Natural killer cell (primary cell): ENCODE data around the gene FCN2. TPM values are rescaled to one million over a fixed set of nuclear protein-coding genes. Genes with fewer than 3 reads are reported as not detected.

Source experiments
- ATAC-seq, 3 donors: fragments of 150-1000 bp in 2 of 3; fragments of 200-7000 bp in 1 of 3; cut with Tn5 transposase; 1 replicate in 1 of 3; 2 replicates in 2 of 3; pipeline ENCODE4 v1.10.0; 2021; ENCODE audit warnings: mild to moderate bottlenecking in 2 of 3, moderate library complexity in 2 of 3
- DNase-seq, 2 donors: peaks; one replicate each; pipeline versions ENCODE4 v3.0.0 to v3.0.0-alpha.2; 2013 to 2021; ENCODE audit warnings: mixed read lengths in 1 of 2
- H3K27ac ChIP-seq: one replicate; pipeline ENCODE4 v1.5.1; 2013; ENCODE audit warnings: mild to moderate bottlenecking, low read length
- H3K27me3 ChIP-seq: one replicate; pipeline ENCODE4 v1.6.1; 2013; ENCODE audit warnings: low read length; ENCODE audit not compliant: control insufficient read depth, insufficient read depth
- H3K36me3 ChIP-seq: one replicate; pipeline ENCODE4 v1.6.1; 2013; ENCODE audit warnings: low read length; ENCODE audit not compliant: control insufficient read depth, insufficient read depth
- H3K4me1 ChIP-seq: one replicate; pipeline ENCODE4 v1.6.1; 2013; ENCODE audit warnings: low read length; ENCODE audit not compliant: control insufficient read depth, insufficient read depth
- H3K4me3 ChIP-seq: one replicate; pipeline ENCODE4 v1.5.1; 2013; ENCODE audit warnings: low read length
- H3K9me3 ChIP-seq: one replicate; pipeline ENCODE4 v1.6.1; 2013; ENCODE audit warnings: low read length; ENCODE audit not compliant: control insufficient read depth, insufficient read depth
- H3K27ac Mint-ChIP-seq, 2 donors: one replicate each; pipeline ENCODE4 v1.8.0; 2022; ENCODE audit warnings: mild to moderate bottlenecking in 2 of 2, mixed read lengths in 2 of 2, moderate library complexity in 1 of 2
- H3K27me3 Mint-ChIP-seq, 2 donors: one replicate each; pipeline ENCODE4 v1.8.0; 2022; ENCODE audit warnings: low read depth in 2 of 2, mixed read lengths in 2 of 2
- H3K36me3 Mint-ChIP-seq: one replicate; pipeline ENCODE4 v1.8.0; 2022; ENCODE audit warnings: mixed read lengths
- H3K4me1 Mint-ChIP-seq, 2 donors: one replicate each; pipeline ENCODE4 v1.8.0; 2022; ENCODE audit warnings: mixed read lengths in 2 of 2
- H3K4me3 Mint-ChIP-seq: one replicate; pipeline ENCODE4 v1.8.0; 2022; ENCODE audit warnings: mild to moderate bottlenecking, moderate library complexity, mixed read lengths
- H3K9me3 Mint-ChIP-seq, 2 donors: one replicate each; pipeline ENCODE4 v1.8.0; 2022; ENCODE audit warnings: mixed read lengths in 2 of 2
- WGBS: methylation state at CpG from one replicate; pipeline ENCODE4 v1.1.7; 2013; ENCODE audit warnings: missing lambda C conversion rate; ENCODE audit not compliant: insufficient coverage; 5-methylcytosine and 5-hydroxymethylcytosine counted together
- intact Hi-C: fragments of 100-400 bp; cut with micrococcal nuclease; formaldehyde crosslinking; loops from one replicate; pipeline ENCODE4 v1.14.2; 2022
- total RNA-seq, 4 donors: library from RNA; stranded (reverse); fragments of 120-200 nt in 1 of 4; gene quantifications; one replicate each; pipeline versions ENCODE4 v1.2.3 to v1.2.4, GENCODE V29; 2013 to 2022
- TF ChIP-seq, protein P1 (sequence below): fragments of 200-600 bp; IDR thresholded peaks from one replicate; pipeline ENCODE4 v1.8.0; 2022; ENCODE audit warnings: antibody characterized with exemption

The FCN2 gene
- total RNA-seq, 3 donors from 2014 or later (not counting 1 experiment from before 2014, with no cell fraction given) = not detected

DNA sequence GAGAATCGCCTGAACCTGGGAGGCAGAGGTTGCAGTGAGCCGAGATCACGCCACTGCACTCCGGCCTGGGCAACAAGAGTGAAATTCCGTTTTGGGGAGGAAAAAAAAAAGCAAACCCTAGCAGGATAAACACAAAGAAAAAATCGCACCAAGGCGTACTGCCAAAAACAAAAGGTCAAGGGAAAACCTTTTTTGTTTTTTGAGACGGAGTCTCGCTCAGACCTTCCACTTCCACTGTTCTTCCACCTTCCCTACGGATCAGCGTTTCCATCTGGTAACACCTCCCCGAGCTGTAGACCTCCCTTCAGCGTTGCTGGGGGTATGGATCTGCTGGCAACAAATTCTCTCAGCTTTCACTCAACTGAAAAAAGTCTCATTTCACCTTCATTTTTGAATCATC, 20.1 kb upstream of the FCN2 start:
- Histone ChIP-seq H3K4me3 (no peak overlapping the region), H3K4me1 (no peaks in the 10 kb centered on the region), H3K9me3 (no peaks in the 10 kb centered on the region), H3K27me3 (no peaks in the 10 kb centered on the region), H3K27ac (no peak overlapping the region), H3K36me3 (no peaks in the 10 kb centered on the region)
- no peak overlapping the region for H3K4me3 Mint-ChIP-seq
- H3K4me1 Mint-ChIP-seq = no peaks in the 10 kb centered on the region
- peaks cover 2 to 4% of the 10 kb centered on the region in 2 donors for H3K9me3 Mint-ChIP-seq
- no peak overlapping the region for H3K27ac Mint-ChIP-seq
- DNase-seq (no peak), ATAC-seq (no peak)
- TF ChIP-seq, protein P1, sequence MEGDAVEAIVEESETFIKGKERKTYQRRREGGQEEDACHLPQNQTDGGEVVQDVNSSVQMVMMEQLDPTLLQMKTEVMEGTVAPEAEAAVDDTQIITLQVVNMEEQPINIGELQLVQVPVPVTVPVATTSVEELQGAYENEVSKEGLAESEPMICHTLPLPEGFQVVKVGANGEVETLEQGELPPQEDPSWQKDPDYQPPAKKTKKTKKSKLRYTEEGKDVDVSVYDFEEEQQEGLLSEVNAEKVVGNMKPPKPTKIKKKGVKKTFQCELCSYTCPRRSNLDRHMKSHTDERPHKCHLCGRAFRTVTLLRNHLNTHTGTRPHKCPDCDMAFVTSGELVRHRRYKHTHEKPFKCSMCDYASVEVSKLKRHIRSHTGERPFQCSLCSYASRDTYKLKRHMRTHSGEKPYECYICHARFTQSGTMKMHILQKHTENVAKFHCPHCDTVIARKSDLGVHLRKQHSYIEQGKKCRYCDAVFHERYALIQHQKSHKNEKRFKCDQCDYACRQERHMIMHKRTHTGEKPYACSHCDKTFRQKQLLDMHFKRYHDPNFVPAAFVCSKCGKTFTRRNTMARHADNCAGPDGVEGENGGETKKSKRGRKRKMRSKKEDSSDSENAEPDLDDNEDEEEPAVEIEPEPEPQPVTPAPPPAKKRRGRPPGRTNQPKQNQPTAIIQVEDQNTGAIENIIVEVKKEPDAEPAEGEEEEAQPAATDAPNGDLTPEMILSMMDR = no peak
- 94% methylated on average over 13 of the region's 13 CpGs for WGBS
- no peaks in the 10 kb centered on the region for H3K36me3 Mint-ChIP-seq
- intact Hi-C loops = no loop called here
- H3K27me3 Mint-ChIP-seq = peaks cover 0 to 4% of the 10 kb centered on the region in 2 donors

DNA sequence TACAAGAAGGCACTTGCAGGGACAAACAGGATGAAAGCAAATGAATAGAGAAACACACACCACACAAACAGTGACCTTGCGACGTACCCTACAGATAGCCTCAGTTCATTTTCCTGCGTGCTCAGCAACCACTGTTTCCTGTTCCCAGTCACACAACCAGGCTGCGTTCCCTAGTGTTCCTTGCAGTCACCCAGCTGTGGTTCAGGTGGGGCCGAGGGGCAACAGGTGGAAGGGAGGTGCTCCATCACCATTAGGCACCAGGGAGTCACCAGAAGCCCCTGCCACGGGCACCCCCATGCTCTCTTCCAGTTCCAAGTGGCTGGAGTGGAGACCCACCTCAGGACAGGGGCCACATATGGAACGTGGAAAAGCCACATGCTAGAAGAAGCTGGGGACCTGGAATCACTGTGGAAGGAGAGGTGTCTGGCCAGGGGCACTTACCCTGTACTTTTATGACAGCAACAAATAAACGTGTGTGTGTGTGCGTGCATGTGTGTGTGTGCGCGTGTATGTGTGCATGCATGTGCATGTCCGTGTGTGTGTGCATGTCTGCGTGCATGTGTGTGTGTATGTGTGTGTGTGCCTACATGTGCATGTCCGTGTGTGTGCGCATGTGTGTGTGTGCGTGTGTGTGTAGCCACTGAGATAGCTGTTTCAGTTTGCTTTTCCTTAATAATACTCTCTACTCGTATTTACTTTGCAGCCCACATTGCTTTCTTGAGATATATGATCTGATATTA, 18.8 kb upstream of the FCN2 start:
- no peak overlapping the region for H3K4me3 ChIP-seq
- DNase-seq (no peak), ATAC-seq (no peak)
- intact Hi-C loops = no loop called here
- Mint-ChIP-seq H3K4me1 (no peaks in the 10 kb centered on the region), H3K9me3 (peaks cover 2 to 4% of the 10 kb centered on the region in 2 donors), H3K27me3 (peaks cover 0 to 4% of the 10 kb centered on the region in 2 donors), H3K36me3 (no peaks in the 10 kb centered on the region), H3K27ac (no peak overlapping the region), H3K4me3 (no peak overlapping the region)
- WGBS = 84% methylated on average over 13 of the region's 17 CpGs
- no peaks in the 10 kb centered on the region for H3K9me3 ChIP-seq
- TF ChIP-seq, protein P1 = no peak
- no peaks in the 10 kb centered on the region for H3K36me3 ChIP-seq
- H3K27me3 ChIP-seq = no peaks in the 10 kb centered on the region
- H3K4me1 ChIP-seq = no peaks in the 10 kb centered on the region
- H3K27ac ChIP-seq = no peak overlapping the region

DNA sequence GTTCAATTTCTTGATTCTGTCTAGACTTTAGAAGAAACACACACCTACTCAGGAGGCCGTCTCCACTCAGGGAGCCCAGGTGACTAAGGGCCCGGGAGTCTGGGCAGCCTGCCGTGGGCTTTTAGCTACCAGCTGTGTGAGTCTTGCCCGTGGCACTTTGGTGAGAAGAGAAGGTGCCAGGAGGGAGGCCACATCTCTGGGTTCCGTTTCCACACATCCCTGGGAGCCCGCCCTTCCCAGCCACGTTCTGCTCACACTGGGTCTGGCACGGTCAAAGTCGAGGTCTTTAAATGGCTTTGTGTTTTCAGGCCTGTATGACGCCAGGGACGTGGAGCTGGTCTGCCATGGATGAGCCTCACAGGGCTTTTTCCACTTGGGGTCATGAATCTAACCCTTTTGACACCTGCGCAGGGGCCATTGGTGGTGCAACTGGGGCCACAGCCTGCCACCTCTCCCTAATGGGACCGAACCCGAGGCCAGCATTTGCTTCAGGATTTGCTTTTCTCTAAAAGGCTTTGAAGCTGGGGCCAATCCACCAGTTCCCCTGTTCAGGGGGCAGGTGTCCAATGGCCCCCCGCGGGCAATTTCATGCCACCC, 17.2 kb upstream of the FCN2 start:
- no peaks in the 10 kb centered on the region for H3K9me3 ChIP-seq
- no peak overlapping the region for H3K27ac Mint-ChIP-seq
- no peak overlapping the region for H3K27ac ChIP-seq
- ATAC-seq (no peak), DNase-seq (no peak)
- TF ChIP-seq, protein P1 = no peak
- H3K4me3 ChIP-seq = no peak overlapping the region
- H3K9me3 Mint-ChIP-seq = no peaks in the 10 kb centered on the region
- H3K27me3 Mint-ChIP-seq = no peaks in the 10 kb centered on the region
- no peaks in the 10 kb centered on the region for H3K27me3 ChIP-seq
- H3K36me3 Mint-ChIP-seq = no peaks in the 10 kb centered on the region
- no peaks in the 10 kb centered on the region for H3K4me1 ChIP-seq
- no peaks in the 10 kb centered on the region for H3K4me1 Mint-ChIP-seq
- no peak overlapping the region for H3K4me3 Mint-ChIP-seq
- intact Hi-C loops = no loop called here
- H3K36me3 ChIP-seq = no peaks in the 10 kb centered on the region
- WGBS = 89% methylated on average over 16 of the region's 16 CpGs
